AG04449 (cell line): ENCODE results near the gene WFDC2.

Experiments used
- CTCF ChIA-PET: fragments of 350-600 bp; formaldehyde crosslinking; extraction: SDS; loops from one replicate; lab custom pipeline; 2021; ENCODE audit warnings: antibody characterized with exemption; lab: Yijun Ruan, JAX
- POLR2A ChIA-PET: fragments of 400-600, 350-600 bp; formaldehyde crosslinking; extraction: SDS; loops from one replicate; lab custom pipeline; 2020; ENCODE audit warnings: antibody characterized with exemption, inconsistent platforms; lab: Yijun Ruan, JAX
- DNase-seq: peaks from one replicate; pipeline ENCODE4 v3.0.0-alpha.2; 2010; ENCODE audit warnings: low read depth, low spot score
- H3K4me3 ChIP-seq: 2 replicates; pipeline ENCODE4 v1.5.1; 2011; ENCODE audit warnings: low read depth, mild to moderate bottlenecking, control low read depth, low read length
- CTCF ChIP-seq: IDR thresholded peaks from one replicate; pipeline ENCODE4 v1.5.1; 2011; ENCODE audit warnings: mild to moderate bottlenecking, moderate library complexity, low read length, control low read depth, inconsistent platforms; ENCODE audit not compliant: insufficient read depth; ENCODE audit errors: missing control alignments

Gene WFDC2

DNA sequence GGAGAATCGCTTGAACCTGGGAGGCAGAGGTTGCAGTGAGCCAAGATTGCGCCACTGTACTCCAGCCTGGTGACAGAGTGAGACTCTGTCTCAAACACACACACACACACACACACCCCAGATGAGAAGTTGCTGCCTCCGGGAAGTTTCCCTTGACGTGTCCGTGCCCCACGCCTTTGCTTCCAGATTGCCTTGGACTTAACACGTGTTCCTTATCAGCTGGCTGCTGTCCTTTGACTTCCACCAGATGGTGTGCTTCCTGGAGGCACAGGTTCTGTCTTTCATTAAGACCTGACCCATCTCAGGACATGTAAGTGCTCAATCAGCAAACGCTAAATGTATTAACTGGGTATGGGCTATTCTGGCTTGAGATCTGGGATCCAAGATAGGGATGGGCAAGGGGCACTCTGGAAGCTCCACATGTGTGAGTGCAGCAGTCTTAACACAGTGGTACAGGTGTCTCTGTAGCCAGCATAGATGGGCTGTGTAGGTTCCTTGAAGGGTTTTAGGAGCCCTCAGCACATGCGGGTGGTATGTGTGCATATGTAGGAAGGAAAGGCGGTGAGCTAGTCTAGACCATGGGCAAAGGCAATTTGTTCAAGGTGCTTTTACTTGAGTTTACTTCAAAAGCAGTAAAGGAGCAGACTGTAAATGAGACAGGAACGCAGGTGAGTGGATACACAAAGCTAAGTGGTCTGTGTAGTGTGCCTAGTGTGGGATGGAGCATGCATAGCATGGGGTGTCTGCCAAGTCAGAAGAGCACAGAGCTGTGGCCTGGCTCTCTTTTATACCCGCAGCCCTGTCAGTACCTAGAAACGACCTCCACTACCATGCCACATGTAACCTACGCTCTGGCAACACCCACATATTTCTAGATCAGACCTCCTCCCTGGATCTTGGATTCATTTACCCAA, 42.1 kb upstream of the WFDC2 start:
- DNase-seq: no peak
- no peak overlapping the region for H3K4me3 ChIP-seq
- ChIA-PET CTCF (interaction anchor here (1.8 to 14.0 kb wide), 4 partner anchors 9 to 107 kb away, joined by 5 to 460 read pairs (median 23); no protein-coding TSS in a partner anchor), POLR2A (interaction anchor here (1.2 kb wide), 1 partner anchor 64 kb away, joined by 3 read pairs; the partner anchor contains the start of gene SYS1)
- TF ChIP-seq CTCF: no peak

DNA sequence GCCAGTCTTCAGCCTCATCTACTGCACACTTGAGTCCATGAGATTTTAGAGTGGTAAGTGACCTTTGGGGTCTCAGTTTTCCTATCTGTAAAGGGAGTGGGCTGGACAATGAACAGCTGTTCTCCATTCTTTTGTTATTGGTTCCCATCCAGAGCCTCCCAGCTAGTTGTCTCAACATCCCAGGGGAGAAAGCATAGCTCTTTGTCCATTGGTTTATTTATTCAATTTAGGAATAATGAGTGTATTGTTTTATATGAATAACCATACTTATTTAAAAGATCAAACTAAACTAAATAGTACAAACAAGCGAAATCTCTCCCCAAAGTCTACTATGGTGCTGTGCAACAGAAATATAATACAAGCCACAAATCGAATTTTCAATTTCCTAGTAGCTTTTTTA, 39.9 kb upstream of the WFDC2 start:
- TF ChIP-seq CTCF: no peak
- no peak for DNase-seq
- POLR2A ChIA-PET: no interaction called here
- no peak overlapping the region for H3K4me3 ChIP-seq
- CTCF ChIA-PET: interaction anchor here (0.9 to 14.0 kb wide), 6 partner anchors 14 to 342 kb away, joined by 3 to 460 read pairs (median 4); partner anchors contain the start of gene PIGT

DNA sequence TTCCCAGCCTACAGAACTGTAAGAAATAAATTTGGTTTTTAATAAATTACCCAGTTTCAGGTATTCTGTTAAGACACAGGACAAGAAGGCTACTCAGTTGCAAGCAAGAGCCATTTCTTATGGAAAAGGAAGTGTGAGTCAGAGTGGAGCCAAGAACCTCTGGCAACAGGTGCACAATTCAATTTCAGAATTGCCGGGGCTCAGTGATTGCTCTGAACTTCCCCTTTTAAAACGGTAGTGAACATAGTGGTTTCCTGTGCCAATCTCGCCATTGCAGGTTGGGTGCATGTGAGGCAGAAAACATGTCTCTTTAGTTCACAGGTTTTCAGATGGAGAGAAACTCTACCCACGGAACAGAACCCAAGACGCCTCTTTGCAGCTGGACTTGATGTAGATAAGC, 37.3 kb upstream of the WFDC2 start:
- DNase-seq: no peak
- ChIA-PET POLR2A (no interaction called here), CTCF (interaction anchor here (1.8 to 14.0 kb wide), 3 partner anchors 60 to 339 kb away, joined by 8 to 460 read pairs (median 178); no protein-coding TSS in a partner anchor)
- H3K4me3 ChIP-seq: no peak overlapping the region
- TF ChIP-seq CTCF: no peak

GRCh38 chr20:45433316-45433715, 36.2 kb upstream of the WFDC2 start:
- DNase-seq: no peak
- no peak for TF ChIP-seq CTCF
- POLR2A ChIA-PET: interaction anchor here (0.6 kb wide), 1 partner anchor 29 kb away, joined by 3 read pairs; no protein-coding TSS in a partner anchor
- CTCF ChIA-PET: interaction anchor here (1.8 to 14.0 kb wide), 3 partner anchors 61 to 338 kb away, joined by 8 to 460 read pairs (median 178); no protein-coding TSS in a partner anchor
- no peak overlapping the region for H3K4me3 ChIP-seq

DNA sequence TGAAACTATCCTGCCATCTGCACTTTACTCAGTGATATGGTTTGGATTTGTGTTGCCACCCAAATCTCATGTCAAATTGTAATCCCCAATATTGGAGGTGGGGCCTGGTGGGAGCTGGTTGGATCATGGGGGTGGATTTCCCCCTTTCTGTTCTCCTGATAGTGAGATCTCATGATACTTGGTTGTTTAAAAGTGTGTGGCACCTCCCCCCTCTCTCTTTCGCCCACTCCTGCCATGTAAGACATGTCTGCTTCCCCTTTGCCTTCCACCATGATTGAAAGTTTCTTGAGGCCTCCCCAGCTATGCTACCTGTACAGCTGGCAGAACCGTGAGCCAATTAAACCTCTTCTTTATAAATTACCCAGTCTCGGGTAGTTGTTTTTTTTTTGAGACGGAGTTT, 35.6 kb upstream of the WFDC2 start:
- ChIA-PET CTCF (interaction anchor here (1.8 to 14.0 kb wide), 3 partner anchors 62 to 337 kb away, joined by 8 to 460 read pairs (median 178); no protein-coding TSS in a partner anchor), POLR2A (no interaction called here)
- no peak overlapping the region for H3K4me3 ChIP-seq
- no peak for TF ChIP-seq CTCF
- DNase-seq: no peak
